Neural progenitor cell (in vitro differentiated cells): ENCODE measurements around the gene PDGFD. TPM values are rescaled to one million over a fixed set of nuclear protein-coding genes. Genes with fewer than 3 reads are reported as not detected.

ENCODE experiments used
- DNase-seq: peaks from one replicate; pipeline ENCODE4 v3.0.0-alpha.2; 2016; ENCODE audit warnings: low spot score
- H2AFZ ChIP-seq: fragments of 200-600 bp; sonication (generic); replicated peaks from 2 replicates; pipeline ENCODE4 v1.6.1; 2016; ENCODE audit warnings: antibody characterized with exemption
- H3F3A ChIP-seq: fragments of 200-600 bp; sonication (generic); 2 replicates; pipeline ENCODE4 v1.6.1; 2016; ENCODE audit warnings: antibody characterized with exemption, low read depth
- H3K27ac ChIP-seq: fragments of 200-600 bp; sonication (generic); 2 replicates; pipeline ENCODE4 v1.5.1; 2016; ENCODE audit warnings: mild to moderate bottlenecking
- H3K27me3 ChIP-seq: fragments of 200-600 bp; sonication (generic); 2 replicates; pipeline ENCODE4 v1.6.1; 2016; ENCODE audit warnings: mild to moderate bottlenecking, moderate library complexity
- H3K36me3 ChIP-seq: fragments of 200-600 bp; sonication (generic); 2 replicates; pipeline ENCODE4 v1.5.1; 2016
- H3K4me1 ChIP-seq: fragments of 200-600 bp; sonication (generic); 2 replicates; pipeline ENCODE4 v1.6.1; 2016; ENCODE audit warnings: mixed run types
- H3K4me2 ChIP-seq: fragments of 200-600 bp; sonication (generic); 2 replicates; pipeline ENCODE4 v1.6.1; 2016
- H3K4me3 ChIP-seq: fragments of 200-600 bp; sonication (generic); 2 replicates; pipeline ENCODE4 v1.5.1; 2016
- H3K79me2 ChIP-seq: fragments of 200-600 bp; sonication (generic); 2 replicates; pipeline ENCODE4 v1.6.1; 2016; ENCODE audit warnings: low read depth
- H3K9ac ChIP-seq: fragments of 200-600 bp; sonication (generic); 2 replicates; pipeline ENCODE4 v1.6.1; 2016
- H3K9me3 ChIP-seq: fragments of 200-600 bp; sonication (generic); 2 replicates; pipeline ENCODE4 v1.5.1; 2016; ENCODE audit warnings: low read depth
- H4K20me1 ChIP-seq: fragments of 200-600 bp; sonication (generic); 2 replicates; pipeline ENCODE4 v1.6.1; 2016; ENCODE audit warnings: low read depth
- H3K27ac Mint-ChIP-seq: 3 replicates; pipeline ENCODE4 v1.8.0; 2021; ENCODE audit warnings: mixed read lengths
- H3K27me3 Mint-ChIP-seq: 2 replicates; pipeline ENCODE4 v1.8.0; 2022; ENCODE audit warnings: low read depth, mild to moderate bottlenecking, inconsistent platforms, moderate library complexity, mixed read lengths; ENCODE audit not compliant: insufficient read depth
- H3K36me3 Mint-ChIP-seq: 3 replicates; pipeline ENCODE4 v1.8.0; 2021; ENCODE audit warnings: mixed read lengths
- H3K4me1 Mint-ChIP-seq: 3 replicates; pipeline ENCODE4 v1.8.0; 2021; ENCODE audit warnings: mixed read lengths
- H3K4me3 Mint-ChIP-seq: 3 replicates; pipeline ENCODE4 v1.8.0; 2021; ENCODE audit warnings: mild to moderate bottlenecking, moderate library complexity, mixed read lengths
- H3K9me3 Mint-ChIP-seq: 3 replicates; pipeline ENCODE4 v1.8.0; 2020; ENCODE audit warnings: mixed read lengths
- EZH2 ChIP-seq: fragments of 200-600 bp; sonication (generic); IDR thresholded peaks from 2 replicates; pipeline ENCODE4 v1.6.1; 2017; ENCODE audit warnings: antibody characterized with exemption, mild to moderate bottlenecking, moderate library complexity
- EZH2phosphoT487 ChIP-seq: fragments of 200-600 bp; sonication (generic); IDR thresholded peaks from 2 replicates; pipeline ENCODE4 v1.6.1; 2017; ENCODE audit warnings: antibody characterized with exemption
- total RNA-seq: library from RNA; depleted of rRNA; stranded (reverse); fragments of >200 nt; gene quantifications from 2 replicates; pipeline ENCODE4 v1.2.3, GENCODE V29; 2015; ENCODE audit warnings: low replicate concordance
- TF ChIP-seq, protein P1 (sequence below): fragments of 200-600 bp; sonication (generic); IDR thresholded peaks from 2 replicates; pipeline ENCODE4 v1.5.1; 2017; ENCODE audit warnings: antibody characterized with exemption, mild to moderate bottlenecking

The PDGFD gene
- total RNA-seq, 1 donor from 2014 or later: 3.7 TPM

DNA sequence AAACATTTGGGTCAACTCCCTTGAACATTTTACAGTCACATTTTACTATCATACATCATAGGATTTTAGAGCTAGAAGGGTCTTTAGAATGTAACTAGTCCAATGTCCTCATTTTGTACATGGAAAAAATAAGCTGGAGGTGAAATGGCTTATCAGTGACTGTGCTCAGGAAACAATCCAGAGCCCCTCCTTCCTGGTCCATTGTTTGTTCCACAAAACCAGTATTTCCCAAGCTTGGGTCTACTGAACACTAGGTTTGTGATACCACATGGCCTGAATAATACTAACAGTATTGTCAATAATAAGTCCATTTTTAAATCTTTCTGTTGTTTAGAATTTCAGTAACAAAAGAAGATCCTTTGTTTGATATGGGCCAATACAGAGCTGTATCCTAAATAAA is 27.1 kb downstream of the PDGFD start:
- Histone ChIP-seq H3F3A (no peaks in the 10 kb centered on the region), H2AFZ (no peak overlapping the region), H3K4me1 (no peaks in the 10 kb centered on the region), H3K79me2 (no peaks in the 10 kb centered on the region), H3K36me3 (no peaks in the 10 kb centered on the region), H3K27ac (no peak overlapping the region), H3K27me3 (no peaks in the 10 kb centered on the region), H3K4me2 (no peak overlapping the region), H3K4me3 (no peak overlapping the region), H3K9ac (no peak overlapping the region), H3K9me3 (no peaks in the 10 kb centered on the region), H4K20me1 (no peaks in the 10 kb centered on the region)
- Mint-ChIP-seq H3K4me3 (no peak overlapping the region), H3K27me3 (no peaks in the 10 kb centered on the region), H3K36me3 (no peaks in the 10 kb centered on the region), H3K27ac (no peak overlapping the region), H3K9me3 (peaks cover 3% of the 10 kb centered on the region), H3K4me1 (no peaks in the 10 kb centered on the region)
- DNase-seq: no peak
- TF ChIP-seq EZH2phosphoT487: no peak
- TF ChIP-seq, protein P1, sequence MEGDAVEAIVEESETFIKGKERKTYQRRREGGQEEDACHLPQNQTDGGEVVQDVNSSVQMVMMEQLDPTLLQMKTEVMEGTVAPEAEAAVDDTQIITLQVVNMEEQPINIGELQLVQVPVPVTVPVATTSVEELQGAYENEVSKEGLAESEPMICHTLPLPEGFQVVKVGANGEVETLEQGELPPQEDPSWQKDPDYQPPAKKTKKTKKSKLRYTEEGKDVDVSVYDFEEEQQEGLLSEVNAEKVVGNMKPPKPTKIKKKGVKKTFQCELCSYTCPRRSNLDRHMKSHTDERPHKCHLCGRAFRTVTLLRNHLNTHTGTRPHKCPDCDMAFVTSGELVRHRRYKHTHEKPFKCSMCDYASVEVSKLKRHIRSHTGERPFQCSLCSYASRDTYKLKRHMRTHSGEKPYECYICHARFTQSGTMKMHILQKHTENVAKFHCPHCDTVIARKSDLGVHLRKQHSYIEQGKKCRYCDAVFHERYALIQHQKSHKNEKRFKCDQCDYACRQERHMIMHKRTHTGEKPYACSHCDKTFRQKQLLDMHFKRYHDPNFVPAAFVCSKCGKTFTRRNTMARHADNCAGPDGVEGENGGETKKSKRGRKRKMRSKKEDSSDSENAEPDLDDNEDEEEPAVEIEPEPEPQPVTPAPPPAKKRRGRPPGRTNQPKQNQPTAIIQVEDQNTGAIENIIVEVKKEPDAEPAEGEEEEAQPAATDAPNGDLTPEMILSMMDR: no peak
- no peak for TF ChIP-seq EZH2

DNA sequence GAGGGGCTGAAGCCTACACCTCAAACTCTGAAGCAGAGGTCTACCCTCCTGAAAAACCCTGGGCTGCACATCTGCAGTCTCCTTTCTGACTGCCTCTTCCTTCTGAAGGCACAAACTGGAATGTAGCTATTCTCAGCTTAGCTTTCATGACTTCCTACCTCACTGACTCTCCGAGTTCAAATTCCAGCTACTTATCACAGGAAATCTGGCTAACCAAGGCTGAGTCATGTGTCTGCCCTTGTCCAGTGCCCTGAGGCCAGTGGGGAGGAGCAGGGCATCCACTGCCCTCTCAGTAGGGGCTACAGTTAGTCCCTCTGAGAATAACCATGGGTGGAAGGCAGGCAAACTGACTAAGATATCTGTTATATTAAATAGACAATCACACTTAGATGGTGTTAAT is 29.2 kb downstream of the PDGFD start:
- Histone ChIP-seq H3K4me3 (no peak overlapping the region), H2AFZ (no peak overlapping the region), H3K27me3 (no peaks in the 10 kb centered on the region), H3K9ac (no peak overlapping the region), H3K4me1 (no peaks in the 10 kb centered on the region), H3K27ac (no peak overlapping the region), H3K4me2 (no peak overlapping the region), H3K36me3 (no peaks in the 10 kb centered on the region), H3K9me3 (no peaks in the 10 kb centered on the region), H3K79me2 (no peaks in the 10 kb centered on the region), H3F3A (no peaks in the 10 kb centered on the region), H4K20me1 (no peaks in the 10 kb centered on the region)
- Mint-ChIP-seq H3K4me1 (no peaks in the 10 kb centered on the region), H3K36me3 (no peaks in the 10 kb centered on the region), H3K4me3 (no peak overlapping the region), H3K27me3 (no peaks in the 10 kb centered on the region), H3K27ac (no peak overlapping the region), H3K9me3 (no peaks in the 10 kb centered on the region)
- TF ChIP-seq, protein P1: no peak
- TF ChIP-seq EZH2phosphoT487 (no peak), EZH2 (no peak)
- DNase-seq: no peak

DNA sequence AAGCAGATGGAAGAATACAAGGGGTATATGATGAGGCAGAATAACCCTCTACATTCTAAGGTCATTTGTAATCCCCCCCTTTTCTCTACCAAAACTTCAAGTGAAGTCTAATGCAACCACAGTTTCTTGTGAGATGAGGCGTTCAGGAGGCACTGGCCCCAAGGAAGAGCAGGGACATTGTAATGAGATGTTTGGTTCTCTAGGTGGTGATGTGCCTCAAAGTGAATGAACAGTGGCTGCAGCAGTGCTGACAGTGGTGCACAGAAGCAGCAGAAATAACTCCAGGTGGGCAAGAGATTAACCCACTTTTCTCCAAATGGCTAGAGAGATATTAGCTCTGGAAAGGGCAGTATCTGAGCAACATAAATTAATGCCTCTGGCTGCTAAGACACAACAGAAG is 33.8 kb downstream of the PDGFD start:
- Histone ChIP-seq H3K27me3 (no peaks in the 10 kb centered on the region), H2AFZ (no peak overlapping the region), H3K27ac (no peak overlapping the region), H3K4me2 (no peak overlapping the region), H4K20me1 (no peaks in the 10 kb centered on the region), H3F3A (no peaks in the 10 kb centered on the region), H3K79me2 (no peaks in the 10 kb centered on the region), H3K36me3 (no peaks in the 10 kb centered on the region), H3K4me1 (no peaks in the 10 kb centered on the region), H3K9me3 (no peaks in the 10 kb centered on the region), H3K4me3 (no peak overlapping the region), H3K9ac (no peak overlapping the region)
- H3K36me3 Mint-ChIP-seq: no peaks in the 10 kb centered on the region
- H3K4me3 Mint-ChIP-seq: no peak overlapping the region
- H3K9me3 Mint-ChIP-seq: no peaks in the 10 kb centered on the region
- peaks cover 10% of the 10 kb centered on the region for H3K4me1 Mint-ChIP-seq
- TF ChIP-seq EZH2 (no peak), EZH2phosphoT487 (no peak)
- TF ChIP-seq, protein P1: no peak
- peak; percentile 12 for DNase-seq
- no peak overlapping the region for H3K27ac Mint-ChIP-seq
- peaks cover 5% of the 10 kb centered on the region for H3K27me3 Mint-ChIP-seq
